Sciatic nerve (tissue), 2 donors: Measurements from ENCODE around the gene CLMN. TPM values are rescaled to one million over a fixed set of nuclear protein-coding genes. Genes with fewer than 3 reads are reported as not detected.
"Not testable (repeated sequence)": the region's sequence is repeated elsewhere in the genome, so short reads cannot be mapped to it uniquely, and the experiment has no call there.

Experiments used
- ATAC-seq: fragments of 200-7000 bp; cut with Tn5 transposase; one replicate; pipeline ENCODE4 v1.9.1; 2020; ENCODE audit warnings: mild to moderate bottlenecking, moderate library complexity
- DNase-seq: peaks from one replicate; pipeline ENCODE4 v3.0.0-alpha.2; 2020; ENCODE audit warnings: low spot score
- intact Hi-C: fragments of 100-400 bp; cut with DNase I; formaldehyde crosslinking; loops from one replicate; pipeline ENCODE4 v1.14.2; 2022
- total RNA-seq: library from RNA; stranded (reverse); fragmentation: NEBNext Ultra II Directional; extraction: Animal tissue kit (Norgen Biotek cat#: 25700); gene quantifications from one replicate; pipeline ENCODE4 v1.2.1, GENCODE V29; 2021
- donor health status: DM: no; HTN: no; CAD: no.
- donor health status: DM: no; HTN: no; CAD: no.

The CLMN gene
- total RNA-seq, 1 donor from 2014 or later: 41.8 TPM

GRCh38 chr14:95191445-95192199 is 128.1 kb downstream of the CLMN start:
- no peak for DNase-seq
- intact Hi-C loops: no loop called here
- ATAC-seq: no peak

- DNase-seq (no peak), ATAC-seq (no peak)
- intact Hi-C loops: no loop called here
Measured at GRCh38 chr14:95190857-95191256, 128.9 kb downstream of the CLMN start.

- intact Hi-C loops: no loop called here
- ATAC-seq (no peak), DNase-seq (no peak)
Measured at GRCh38 chr14:95190346-95190840, 129.3 kb downstream of the CLMN start.

GRCh38 chr14:95189367-95190132 is 130.2 kb downstream of the CLMN start:
- intact Hi-C loops: no loop called here
- no peak for ATAC-seq

GRCh38 chr14:95188380-95188779 is 131.3 kb downstream of the CLMN start:
- intact Hi-C loops: no loop called here
- ATAC-seq (no peak), DNase-seq (no peak)

More at GRCh38 chr14:95189367-95190132, 130.2 kb downstream of the CLMN start:
- DNase-seq: no peak

GRCh38 chr14:95185767-95186392 is 133.8 kb downstream of the CLMN start:
- DNase-seq (no peak), ATAC-seq (peak; percentile 2)
- intact Hi-C loops: no loop called here

- intact Hi-C loops: no loop called here
- DNase-seq (peak; percentile 69), ATAC-seq (peak; percentile 92)
Measured at GRCh38 chr14:95185033-95185766, 134.5 kb downstream of the CLMN start.

- DNase-seq (no peak), ATAC-seq (peak; percentile 77)
- intact Hi-C loops: no loop called here
Measured at GRCh38 chr14:95184413-95184790, 135.3 kb downstream of the CLMN start.

- no peak for DNase-seq
- ATAC-seq: peak; percentile 1
- intact Hi-C loops: no loop called here
Measured at GRCh38 chr14:95183532-95184412, 135.9 kb downstream of the CLMN start.

- no peak for DNase-seq
- intact Hi-C loops: no loop called here
- ATAC-seq: no peak
Measured at GRCh38 chr14:95183082-95183481, 136.6 kb downstream of the CLMN start.

GRCh38 chr14:95182379-95182778 is 137.3 kb downstream of the CLMN start:
- DNase-seq: no peak
- ATAC-seq: no peak
- intact Hi-C loops: no loop called here

GRCh38 chr14:95180966-95181741 is 138.6 kb downstream of the CLMN start:
- peak; percentile 25 for ATAC-seq
- no peak for DNase-seq
- intact Hi-C loops: no loop called here

GRCh38 chr14:95175670-95176069 is 144.0 kb downstream of the CLMN start:
- DNase-seq, ATAC-seq, intact Hi-C loops: not testable (repeated sequence)

GRCh38 chr14:95174184-95174792 is 145.4 kb downstream of the CLMN start:
- DNase-seq: no peak
- intact Hi-C loops: no loop called here
- ATAC-seq: peak; percentile 57

- ATAC-seq (no peak), DNase-seq (no peak)
- intact Hi-C loops: no loop called here
Measured at GRCh38 chr14:95173518-95173917, 146.2 kb downstream of the CLMN start.

- intact Hi-C loops: no loop called here
- no peak for ATAC-seq
- DNase-seq: no peak
Measured at GRCh38 chr14:95167177-95167576, 152.5 kb downstream of the CLMN start.

GRCh38 chr14:95165517-95165916 is 154.2 kb downstream of the CLMN start:
- intact Hi-C loops: no loop called here
- no peak for DNase-seq
- no peak for ATAC-seq
